Stimulated activated CD4-positive, alpha-beta T cell treated with anti-CD3 and anti-CD28 coated beads, TNF-alpha, amount 100 ng/mL, for 48 hours (primary cell): ENCODE data around the gene THADA.

ENCODE experiments used
- DNase-seq, 3 donors: peaks; one replicate each; pipeline ENCODE4 v3.0.0-alpha.2; 2020; ENCODE audit warnings: low read depth in 3 of 3

THADA gene

DNA sequence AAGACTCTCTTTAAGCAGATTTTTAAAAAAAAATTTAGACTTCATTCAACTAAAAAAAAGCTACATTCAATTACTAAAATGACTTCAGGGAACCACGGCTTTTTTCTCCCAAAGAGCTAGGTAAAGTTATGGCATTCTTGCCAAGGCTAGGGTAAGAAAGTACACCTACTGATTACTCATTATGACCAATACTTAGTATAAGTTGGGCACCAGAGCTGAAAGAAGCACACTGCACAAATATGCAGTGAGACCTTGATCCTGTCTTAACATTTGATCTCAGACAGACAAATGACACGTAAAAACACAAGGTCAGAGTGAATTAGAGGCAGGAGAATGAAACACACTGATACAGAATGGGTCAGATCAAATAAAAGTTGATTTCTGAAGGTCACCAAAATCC lies 88.7 kb downstream of the THADA start:
- DNase-seq: no peak

- no peak for DNase-seq
Observed at GRCh38 chr2:43495727-43496126, 100.1 kb downstream of the THADA start.

GRCh38 chr2:43493954-43494353 lies 101.9 kb downstream of the THADA start:
- no peak for DNase-seq

DNA sequence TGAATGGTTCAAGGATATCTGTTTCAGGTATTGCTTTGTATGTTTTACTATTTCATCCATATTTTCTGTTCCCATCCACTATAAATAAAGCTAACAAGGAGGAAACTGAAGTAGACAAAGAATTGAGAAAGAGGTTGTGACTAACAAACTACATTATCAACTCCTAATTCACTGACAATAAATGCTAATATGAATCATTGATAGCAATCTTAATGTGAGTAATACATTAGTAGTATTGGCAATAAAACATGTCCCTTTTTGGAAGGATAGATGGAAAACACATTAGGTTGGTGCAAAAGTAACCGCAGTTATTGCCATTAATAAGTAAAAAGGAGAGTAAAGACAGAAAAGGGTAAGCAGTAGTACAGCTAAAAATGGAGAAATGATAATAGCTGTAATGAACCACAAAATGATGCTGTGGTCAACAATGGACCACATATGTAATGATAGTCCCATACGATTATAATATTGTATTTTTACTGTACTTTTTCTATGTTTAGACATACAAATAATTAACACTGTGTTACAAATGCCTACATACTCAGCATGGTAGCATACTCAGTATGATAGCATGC lies 104.7 kb downstream of the THADA start:
- no peak for DNase-seq

GRCh38 chr2:43490252-43490786 lies 105.5 kb downstream of the THADA start:
- DNase-seq: no peak

DNA sequence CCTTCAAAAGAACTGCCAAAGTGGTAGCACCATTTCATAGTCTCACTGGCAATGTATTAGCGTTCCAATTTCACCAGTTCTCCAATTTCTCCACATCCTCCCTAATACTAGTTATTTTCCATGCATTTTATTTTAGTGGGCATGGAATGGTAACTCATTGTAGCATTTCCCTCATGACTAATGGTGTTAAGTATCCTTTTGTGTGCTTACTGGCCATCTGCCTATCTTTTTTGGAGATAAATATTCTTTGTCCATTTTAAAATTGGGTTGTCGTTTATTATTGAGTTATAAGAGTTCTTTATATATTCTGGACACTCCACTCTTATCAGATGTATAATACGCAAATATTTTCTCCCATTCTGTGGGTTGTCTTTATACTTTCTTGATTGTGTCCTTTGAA lies 107.1 kb downstream of the THADA start:
- DNase-seq: no peak

GRCh38 chr2:43486603-43487002 lies 109.2 kb downstream of the THADA start:
- DNase-seq: no peak

DNA sequence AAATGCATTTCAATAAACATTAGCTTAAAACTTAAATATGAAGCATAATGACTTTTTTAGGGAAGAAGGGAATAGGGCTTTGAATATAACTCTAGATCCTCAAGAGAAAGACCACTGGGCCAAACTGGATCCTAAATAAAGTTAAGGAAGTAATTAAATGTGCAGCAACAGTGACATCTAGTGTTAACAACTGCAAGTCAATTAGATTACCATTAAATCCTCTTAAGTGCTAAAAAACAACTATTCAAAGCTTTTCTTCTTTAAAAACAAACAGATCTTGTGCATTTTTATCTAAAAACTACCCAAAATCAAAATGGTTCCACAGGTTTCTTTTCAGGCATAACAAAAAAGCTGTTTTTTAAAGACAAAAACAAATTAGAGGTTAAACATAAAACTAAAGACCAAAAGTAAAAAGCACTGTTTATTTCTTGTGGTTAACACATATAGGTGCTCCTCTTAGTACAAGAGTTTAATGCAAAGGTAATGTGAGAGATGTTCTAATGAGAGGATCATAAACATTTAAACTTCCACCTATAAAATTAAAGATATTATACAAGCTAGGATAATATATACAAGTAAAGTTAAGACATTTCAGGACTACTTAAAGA lies 111.4 kb downstream of the THADA start:
- DNase-seq: no peak

GRCh38 chr2:43482961-43483360 lies 112.9 kb downstream of the THADA start:
- no peak for DNase-seq

DNA sequence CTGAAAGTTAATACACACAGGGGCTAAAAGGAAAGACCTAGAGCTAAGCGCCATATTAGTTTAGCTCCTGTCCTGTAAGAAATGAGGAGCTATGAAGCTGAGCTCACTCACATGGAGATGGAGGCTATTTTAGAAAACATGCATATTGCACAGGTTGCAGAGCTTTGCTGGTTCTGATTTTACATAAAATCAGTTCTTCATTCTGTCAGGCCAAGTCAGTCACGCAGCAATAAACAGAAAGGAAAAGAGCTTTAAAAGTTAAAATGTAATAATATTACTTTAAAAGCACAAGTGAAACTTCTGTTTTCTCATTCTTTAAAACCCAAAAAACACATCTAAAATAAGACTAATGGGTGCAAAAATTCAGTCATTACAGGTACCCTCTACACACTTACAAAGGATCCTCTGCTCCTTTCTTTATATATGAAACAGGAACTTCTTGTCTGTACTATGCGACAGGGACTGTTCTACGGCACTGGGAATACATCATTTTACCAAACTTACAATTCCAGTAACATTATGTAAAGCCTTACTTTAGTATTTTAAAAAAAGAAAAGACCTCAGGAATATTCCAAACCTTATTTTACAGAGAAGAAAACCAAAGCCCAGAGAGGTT lies 113.8 kb downstream of the THADA start:
- DNase-seq: no peak

DNA sequence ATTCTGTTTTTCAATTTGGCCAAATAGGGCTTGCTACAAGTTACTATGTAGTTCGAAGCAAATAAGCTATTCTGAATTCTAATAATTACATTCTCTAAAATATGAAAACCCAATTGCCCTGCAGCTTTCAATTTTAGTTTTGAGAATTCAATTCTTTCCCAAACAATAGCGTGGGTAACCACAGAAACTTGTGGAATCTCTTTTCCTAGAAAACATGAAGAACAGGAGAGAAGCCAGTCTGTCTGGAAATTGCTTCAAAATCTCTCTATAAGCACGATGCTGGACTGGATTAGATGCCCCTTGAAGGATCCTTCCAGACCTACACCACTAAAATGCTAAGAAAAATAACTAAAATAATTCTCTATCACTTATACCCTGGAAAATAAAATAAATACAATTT lies 115.0 kb downstream of the THADA start:
- no peak for DNase-seq

- no peak for DNase-seq
Observed at GRCh38 chr2:43478412-43479086, 117.3 kb downstream of the THADA start.

GRCh38 chr2:43475922-43476321 lies 119.9 kb downstream of the THADA start:
- DNase-seq: no peak

GRCh38 chr2:43475137-43475846 lies 120.5 kb downstream of the THADA start:
- DNase-seq: no peak

- DNase-seq: no peak
Observed at GRCh38 chr2:43474273-43474672, 121.6 kb downstream of the THADA start.

GRCh38 chr2:43473767-43474166 lies 122.1 kb downstream of the THADA start:
- DNase-seq: no peak

GRCh38 chr2:43472527-43473194 lies 123.2 kb downstream of the THADA start:
- DNase-seq: no peak

- no peak for DNase-seq
Observed at GRCh38 chr2:43469713-43470112, 126.1 kb downstream of the THADA start.

DNA sequence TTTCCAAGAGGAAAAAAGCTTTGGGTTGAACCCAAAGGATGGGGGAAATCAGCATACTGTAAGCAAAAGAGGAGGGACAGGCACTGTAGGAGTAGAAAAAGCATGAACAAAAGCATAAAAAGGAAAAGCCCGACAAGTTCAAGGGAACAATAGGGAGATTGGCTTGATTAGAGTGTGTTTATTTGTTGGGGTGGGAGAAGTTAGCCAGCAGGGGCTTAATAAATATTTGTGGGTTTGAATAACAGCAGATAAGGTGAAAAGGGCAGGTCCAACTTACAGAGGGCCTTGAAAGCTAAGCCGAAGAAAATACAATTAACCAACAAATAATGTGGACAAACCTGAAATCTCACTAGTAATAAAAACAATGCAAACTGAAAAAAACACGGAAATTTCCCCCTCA lies 126.7 kb downstream of the THADA start:
- DNase-seq: no peak

DNA sequence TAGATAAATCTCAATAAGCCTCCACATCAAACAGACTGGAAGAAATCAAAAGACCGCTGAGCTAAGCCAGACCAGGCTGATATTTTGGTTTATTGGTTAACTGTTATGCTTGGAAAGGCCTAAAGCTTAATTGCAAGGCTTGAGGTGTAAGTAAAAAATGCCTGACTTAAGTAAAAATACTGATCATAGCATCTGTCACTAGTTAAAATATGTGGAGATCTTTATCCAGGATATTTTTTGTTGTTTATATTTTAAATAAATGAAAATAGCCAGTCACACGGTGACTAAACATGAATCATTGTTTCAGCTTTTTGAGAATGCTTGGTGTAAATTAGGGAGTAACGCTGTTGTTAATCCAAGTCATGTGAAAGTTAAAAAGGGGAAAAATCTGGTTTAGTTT lies 127.9 kb downstream of the THADA start:
- DNase-seq: no peak

DNA sequence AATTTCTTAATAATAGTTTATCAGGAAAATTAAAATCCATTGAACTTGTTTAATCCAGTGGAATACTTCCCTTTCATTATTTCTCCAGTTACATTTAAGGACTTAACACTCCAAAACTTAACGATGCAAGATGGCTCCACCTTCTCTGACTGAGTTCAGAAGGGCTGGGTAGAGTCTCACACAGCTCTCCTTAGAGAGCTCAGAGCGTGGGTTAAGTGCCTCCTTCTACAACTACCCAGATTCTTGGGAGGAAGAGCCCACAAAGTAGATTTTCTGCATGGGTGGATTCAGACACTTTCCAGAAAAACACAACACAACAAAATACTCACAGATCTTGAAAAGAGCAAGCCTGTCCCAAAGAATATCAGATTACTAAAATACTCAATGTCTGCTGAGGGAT lies 130.6 kb downstream of the THADA start:
- no peak for DNase-seq

- no peak for DNase-seq
Observed at GRCh38 chr2:43464590-43464989, 131.2 kb downstream of the THADA start.
